Tibial nerve (tissue), 4 donors: ENCODE results near the gene XIAP. TPM values are rescaled to one million over a fixed set of nuclear protein-coding genes. Genes with fewer than 3 reads are reported as not detected.
"Not testable (repeated sequence)": the region's sequence is repeated elsewhere in the genome, so short reads cannot be mapped to it uniquely, and the experiment has no call there.

Source experiments
- DNase-seq, 2 donors: peaks; one replicate each; pipeline ENCODE4 v3.0.0-alpha.2; 2019; ENCODE audit warnings: low spot score in 2 of 2
- H3K27ac ChIP-seq, 4 donors: fragments of 200-600 bp; sonication (generic) in 3 of 4; one replicate each; pipeline ENCODE4 v1.5.1; 2017 to 2019; ENCODE audit warnings: mild to moderate bottlenecking in 1 of 4
- H3K27me3 ChIP-seq, 2 donors: fragments of 200-600 bp; sonication (generic) in 1 of 2; one replicate each; pipeline versions ENCODE4 v1.5.1 to v1.6.0; 2017 to 2019
- H3K36me3 ChIP-seq, 3 donors: fragments of 200-600 bp; sonication (generic); one replicate each; pipeline ENCODE4 v1.5.1; 2018 to 2019
- H3K4me1 ChIP-seq, 4 donors: fragments of 200-600 bp; sonication (generic) in 3 of 4; one replicate each; pipeline ENCODE4 v1.5.1; 2017 to 2019
- H3K4me3 ChIP-seq, 4 donors: fragments of 200-600 bp; sonication (generic) in 3 of 4; one replicate each; pipeline ENCODE4 v1.5.1; 2017 to 2019; ENCODE audit warnings: mild to moderate bottlenecking in 1 of 4, moderate library complexity in 1 of 4
- H3K9me3 ChIP-seq, 4 donors: fragments of 200-600 bp; sonication (generic) in 3 of 4; one replicate each; pipeline ENCODE4 v1.5.1; 2017 to 2019
- CTCF ChIP-seq, 5 experiments: fragments of 200-600 bp in 3 of 5; fragments of 450-650 bp in 2 of 5; sonication (generic) in 3 of 5; IDR thresholded peaks; one replicate each; pipeline ENCODE4 v1.5.1; 2016 to 2019; ENCODE audit warnings: antibody characterized with exemption in 5 of 5, mild to moderate bottlenecking in 3 of 5, moderate library complexity in 2 of 5
- EP300 ChIP-seq, 2 donors: sonication (generic); formaldehyde crosslinking; IDR thresholded peaks; one replicate each; pipeline ENCODE4 v1.6.1; 2017; ENCODE audit warnings: antibody characterized with exemption in 2 of 2, mild to moderate bottlenecking in 1 of 2
- POLR2A ChIP-seq, 2 donors: fragments of 450-650 bp; IDR thresholded peaks; one replicate each; pipeline ENCODE4 v1.6.1; 2017; ENCODE audit warnings: antibody characterized with exemption in 2 of 2, mild to moderate bottlenecking in 2 of 2, moderate library complexity in 2 of 2
- WGBS, 2 donors: methylation state at CpG; one replicate each; pipeline ENCODE4 v1.1.5; 2018; 5-methylcytosine and 5-hydroxymethylcytosine counted together
- total RNA-seq, 4 donors: library from RNA; depleted of rRNA; stranded (reverse); fragments of >200 nt; gene quantifications; one replicate each; pipeline ENCODE4 v1.1.0, GENCODE V29; 2016

XIAP gene
- total RNA-seq, 4 donors from 2014 or later: 18.6 to 38.7 (median 30.4) TPM

GRCh38 chrX:123924186-123924585 lies 64.3 kb downstream of the XIAP start:
- H3K4me1 ChIP-seq: no peaks in the 10 kb centered on the region
- TF ChIP-seq EP300 (IDR thresholded peaks at IDR 0.05): no peak
- TF ChIP-seq CTCF (IDR thresholded peaks at IDR 0.05): no peak
- TF ChIP-seq POLR2A (IDR thresholded peaks at IDR 0.05): no peak
- H3K9me3 ChIP-seq: no peaks in the 10 kb centered on the region
- no peak overlapping the region for H3K4me3 ChIP-seq
- no peaks in the 10 kb centered on the region for H3K36me3 ChIP-seq
- H3K27me3 ChIP-seq: no peaks in the 10 kb centered on the region
- no peak overlapping the region for H3K27ac ChIP-seq
- no peak for DNase-seq
- WGBS, 2 donors: 46 to 53% methylated on average over 1 of the region's 1 CpG

DNA sequence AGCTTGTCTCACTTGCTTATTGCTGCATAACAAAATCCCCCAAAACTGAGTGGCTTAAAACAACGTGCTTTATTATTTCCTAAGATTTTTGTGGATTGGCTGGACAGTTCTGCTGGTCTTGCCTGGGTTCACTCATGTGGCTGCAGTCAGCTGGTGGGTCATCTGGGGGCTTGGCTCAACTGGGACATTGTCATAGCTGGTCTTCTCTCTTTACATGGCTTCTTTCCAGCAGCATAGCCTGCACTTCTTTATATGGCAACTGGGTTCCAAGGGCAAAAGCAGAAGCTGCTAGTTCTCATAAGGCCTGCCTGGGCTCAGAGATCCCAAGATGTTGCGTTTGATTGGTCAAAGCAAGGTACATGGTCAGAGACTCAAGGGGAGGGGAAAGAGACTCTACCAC lies 68.0 kb downstream of the XIAP start:
- no peak for DNase-seq
- no peak overlapping the region for H3K4me3 ChIP-seq
- H3K27ac ChIP-seq: no peak overlapping the region
- no peaks in the 10 kb centered on the region for H3K4me1 ChIP-seq
- no peaks in the 10 kb centered on the region for H3K9me3 ChIP-seq
- no peaks in the 10 kb centered on the region for H3K36me3 ChIP-seq
- TF ChIP-seq EP300 (IDR thresholded peaks at IDR 0.05) (no peak), POLR2A (IDR thresholded peaks at IDR 0.05) (no peak), CTCF (IDR thresholded peaks at IDR 0.05) (no peak)
- H3K27me3 ChIP-seq: no peaks in the 10 kb centered on the region
- 65 to 67% methylated on average over 2 of the region's 2 CpGs for WGBS, 2 donors

- 50 to 68% methylated on average over 1 to 2 of the region's 2 CpGs for WGBS, 2 donors
- not testable (repeated sequence) for DNase-seq
These were observed 72.2 kb downstream of the XIAP start for GRCh38 chrX:123932055-123932454.

GRCh38 chrX:123943074-123943473 lies 83.2 kb downstream of the XIAP start:
- Histone ChIP-seq H3K36me3 (no peaks in the 10 kb centered on the region), H3K27me3 (no peaks in the 10 kb centered on the region), H3K9me3 (no peaks in the 10 kb centered on the region), H3K4me3 (no peak overlapping the region), H3K4me1 (no peaks in the 10 kb centered on the region), H3K27ac (no peak overlapping the region)
- no peak for DNase-seq
- TF ChIP-seq CTCF (IDR thresholded peaks at IDR 0.05) (no peak), POLR2A (IDR thresholded peaks at IDR 0.05) (no peak), EP300 (IDR thresholded peaks at IDR 0.05) (no peak)
- WGBS, 2 donors: 0 to 40% methylated on average over 1 of the region's 1 CpG

More at GRCh38 chrX:123932055-123932454, 72.2 kb downstream of the XIAP start:
- H3K27me3 ChIP-seq, H3K4me3 ChIP-seq, H3K9me3 ChIP-seq, H3K36me3 ChIP-seq, H3K27ac ChIP-seq, H3K4me1 ChIP-seq: not testable (repeated sequence)

- no peak overlapping the region for H3K27ac ChIP-seq
- DNase-seq: no peak
- H3K36me3 ChIP-seq: no peaks in the 10 kb centered on the region
- H3K4me3 ChIP-seq: no peak overlapping the region
- H3K4me1 ChIP-seq: no peaks in the 10 kb centered on the region
- 38 to 55% methylated on average over 2 of the region's 2 CpGs for WGBS, 2 donors
- TF ChIP-seq POLR2A (IDR thresholded peaks at IDR 0.05) (no peak), EP300 (IDR thresholded peaks at IDR 0.05) (no peak), CTCF (IDR thresholded peaks at IDR 0.05) (no peak)
- no peaks in the 10 kb centered on the region for H3K9me3 ChIP-seq
- H3K27me3 ChIP-seq: no peaks in the 10 kb centered on the region
These were observed 83.6 kb downstream of the XIAP start for GRCh38 chrX:123943488-123943887.

DNA sequence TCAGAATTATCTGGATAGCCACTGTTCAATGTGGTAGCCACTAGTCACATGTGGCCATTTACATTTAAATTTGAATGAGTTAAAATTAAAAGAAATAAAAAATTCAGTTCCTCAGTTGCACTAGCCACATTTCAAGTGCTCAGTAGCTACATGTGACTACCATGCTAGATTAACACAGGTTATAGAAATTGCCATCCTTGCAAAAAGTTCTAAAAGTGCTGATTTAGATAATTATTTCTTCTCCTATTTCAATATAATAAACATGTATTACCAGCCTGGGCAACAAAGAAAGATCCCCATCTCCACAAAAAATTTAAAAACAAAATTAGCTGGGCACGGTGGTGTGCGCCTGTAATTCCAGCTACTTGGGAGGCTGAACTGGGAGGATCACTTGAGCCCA lies 90.0 kb downstream of the XIAP start:
- Histone ChIP-seq H3K4me3 (no peak overlapping the region), H3K27ac (no peak overlapping the region), H3K4me1 (no peaks in the 10 kb centered on the region), H3K9me3 (no peaks in the 10 kb centered on the region), H3K36me3 (no peaks in the 10 kb centered on the region), H3K27me3 (no peaks in the 10 kb centered on the region)
- 93 to 95% methylated on average over 2 of the region's 2 CpGs for WGBS, 2 donors
- TF ChIP-seq EP300 (IDR thresholded peaks at IDR 0.05): no peak
- TF ChIP-seq CTCF (IDR thresholded peaks at IDR 0.05): no peak
- no peak for TF ChIP-seq POLR2A (IDR thresholded peaks at IDR 0.05)
- DNase-seq: no peak
